Measurements from ENCODE around the gene SLC26A8. TPM values are rescaled to one million over a fixed set of nuclear protein-coding genes. Genes with fewer than 3 reads are reported as not detected.
"Not testable (repeated sequence)": the region's sequence is repeated elsewhere in the genome, so short reads cannot be mapped to it uniquely, and the experiment has no call there.

SLC26A8 gene
- total RNA-seq, 1 donor from 2014 or later: 0.29 TPM

DNA sequence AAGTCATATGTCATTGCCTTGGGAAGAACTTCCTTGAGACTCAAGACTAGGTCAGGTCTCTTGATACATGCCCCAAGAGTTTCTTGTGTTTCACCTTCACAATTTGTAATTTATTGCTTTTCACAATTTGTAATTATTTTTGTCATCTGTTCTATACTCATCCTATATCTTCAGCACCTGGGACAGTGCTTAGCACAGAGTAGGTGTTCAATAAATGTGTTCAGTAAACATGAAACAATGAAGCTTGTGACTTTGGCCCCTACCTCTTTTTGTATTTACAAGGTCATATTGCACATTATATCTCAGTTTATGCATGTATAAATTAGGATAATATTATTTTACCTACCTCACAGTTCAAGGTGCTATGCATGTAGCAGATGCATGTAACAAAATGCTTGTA is 82.1 kb downstream of the SLC26A8 start:
- peaks cover 10% of the 10 kb centered on the region for H3K36me3 Mint-ChIP-seq (ENCODE audit: unreplicated experiment)
- TF ChIP-seq, protein P1, sequence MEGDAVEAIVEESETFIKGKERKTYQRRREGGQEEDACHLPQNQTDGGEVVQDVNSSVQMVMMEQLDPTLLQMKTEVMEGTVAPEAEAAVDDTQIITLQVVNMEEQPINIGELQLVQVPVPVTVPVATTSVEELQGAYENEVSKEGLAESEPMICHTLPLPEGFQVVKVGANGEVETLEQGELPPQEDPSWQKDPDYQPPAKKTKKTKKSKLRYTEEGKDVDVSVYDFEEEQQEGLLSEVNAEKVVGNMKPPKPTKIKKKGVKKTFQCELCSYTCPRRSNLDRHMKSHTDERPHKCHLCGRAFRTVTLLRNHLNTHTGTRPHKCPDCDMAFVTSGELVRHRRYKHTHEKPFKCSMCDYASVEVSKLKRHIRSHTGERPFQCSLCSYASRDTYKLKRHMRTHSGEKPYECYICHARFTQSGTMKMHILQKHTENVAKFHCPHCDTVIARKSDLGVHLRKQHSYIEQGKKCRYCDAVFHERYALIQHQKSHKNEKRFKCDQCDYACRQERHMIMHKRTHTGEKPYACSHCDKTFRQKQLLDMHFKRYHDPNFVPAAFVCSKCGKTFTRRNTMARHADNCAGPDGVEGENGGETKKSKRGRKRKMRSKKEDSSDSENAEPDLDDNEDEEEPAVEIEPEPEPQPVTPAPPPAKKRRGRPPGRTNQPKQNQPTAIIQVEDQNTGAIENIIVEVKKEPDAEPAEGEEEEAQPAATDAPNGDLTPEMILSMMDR (IDR thresholded peaks at IDR 0.05; ENCODE audit: partially characterized antibody, unreplicated experiment): no peak
- H3K27me3 Mint-ChIP-seq (ENCODE audit: unreplicated experiment): peaks cover 2% of the 10 kb centered on the region
- peaks cover 3% of the 10 kb centered on the region for H3K9me3 Mint-ChIP-seq (ENCODE audit: unreplicated experiment)
- H3K27ac Mint-ChIP-seq (ENCODE audit: unreplicated experiment): no peak overlapping the region
- H3K4me1 Mint-ChIP-seq (ENCODE audit: low read depth, unreplicated experiment): no peaks in the 10 kb centered on the region
- DNase-seq: no peak
- no peak overlapping the region for H3K4me3 Mint-ChIP-seq (ENCODE audit: unreplicated experiment)

DNA sequence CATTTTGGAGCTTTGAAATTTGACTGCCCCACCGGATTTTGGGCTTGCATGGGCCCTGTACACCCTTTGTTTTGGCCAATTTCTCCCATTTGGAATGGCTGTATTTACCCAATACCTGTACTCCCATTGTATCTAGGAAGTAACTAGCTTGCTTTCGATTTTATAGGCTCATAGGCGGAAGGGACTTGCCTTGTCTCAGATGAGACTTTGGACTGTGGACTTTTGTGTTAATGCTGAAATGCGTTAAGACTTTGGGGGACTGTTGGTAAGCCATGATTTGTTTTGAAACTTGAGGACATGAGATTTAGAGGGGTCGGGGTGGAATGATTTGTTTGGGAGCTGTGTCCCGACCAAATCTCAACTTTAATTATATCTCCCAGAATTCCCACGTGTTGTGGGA is 83.3 kb downstream of the SLC26A8 start:
- H3K27me3 Mint-ChIP-seq (ENCODE audit: unreplicated experiment); H3K4me3 Mint-ChIP-seq (ENCODE audit: unreplicated experiment); H3K4me1 Mint-ChIP-seq (ENCODE audit: low read depth, unreplicated experiment); DNase-seq; H3K9me3 Mint-ChIP-seq (ENCODE audit: unreplicated experiment); H3K27ac Mint-ChIP-seq (ENCODE audit: unreplicated experiment): not testable (repeated sequence)
- peaks cover 10% of the 10 kb centered on the region for H3K36me3 Mint-ChIP-seq (ENCODE audit: unreplicated experiment)

DNA sequence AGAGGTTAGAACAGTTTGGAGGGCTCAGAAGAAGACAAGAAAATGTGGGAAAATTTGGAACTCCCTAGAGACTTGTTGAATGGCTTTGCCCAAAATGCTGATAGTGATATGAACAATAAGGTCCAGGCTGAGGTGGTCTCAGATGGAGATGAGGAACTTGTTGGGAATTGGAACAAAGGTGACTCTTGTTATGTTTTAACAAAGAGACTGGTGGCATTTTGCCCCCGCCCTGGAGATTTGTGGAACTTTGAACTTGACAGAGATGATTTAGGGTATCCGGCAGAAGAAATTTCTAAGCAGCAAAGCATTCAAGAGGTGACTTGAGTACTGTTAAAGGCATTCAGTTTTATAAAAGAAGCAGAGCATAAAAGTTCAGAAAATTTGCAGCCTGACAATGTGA is 84.4 kb downstream of the SLC26A8 start:
- not testable (repeated sequence) for DNase-seq; H3K4me1 Mint-ChIP-seq (ENCODE audit: low read depth, unreplicated experiment); H3K27ac Mint-ChIP-seq (ENCODE audit: unreplicated experiment); H3K27me3 Mint-ChIP-seq (ENCODE audit: unreplicated experiment); H3K9me3 Mint-ChIP-seq (ENCODE audit: unreplicated experiment); H3K4me3 Mint-ChIP-seq (ENCODE audit: unreplicated experiment)
- H3K36me3 Mint-ChIP-seq (ENCODE audit: unreplicated experiment): peaks cover 10% of the 10 kb centered on the region

DNA sequence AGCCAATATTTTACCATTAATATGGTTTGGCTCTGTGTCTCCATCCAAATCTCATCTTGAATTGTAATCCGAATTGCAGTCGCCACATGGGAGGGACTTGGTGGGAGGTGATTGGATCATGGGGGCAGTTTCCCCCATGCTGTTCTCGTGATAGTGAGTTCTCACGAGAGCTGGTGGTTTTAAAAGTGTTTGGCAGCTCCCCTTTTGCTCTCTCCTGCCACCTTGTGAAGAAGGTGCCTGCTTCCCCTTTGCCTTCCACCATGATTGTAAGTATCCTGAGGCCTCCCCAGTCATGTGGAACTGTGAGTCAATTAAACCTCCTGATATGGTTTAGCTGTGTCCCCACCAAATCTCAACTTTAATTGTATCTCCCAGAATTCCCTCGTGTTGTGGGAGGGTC is 85.2 kb downstream of the SLC26A8 start:
- H3K9me3 Mint-ChIP-seq (ENCODE audit: unreplicated experiment); DNase-seq; H3K27ac Mint-ChIP-seq (ENCODE audit: unreplicated experiment); H3K4me3 Mint-ChIP-seq (ENCODE audit: unreplicated experiment); H3K27me3 Mint-ChIP-seq (ENCODE audit: unreplicated experiment); H3K4me1 Mint-ChIP-seq (ENCODE audit: low read depth, unreplicated experiment): not testable (repeated sequence)
- H3K36me3 Mint-ChIP-seq (ENCODE audit: unreplicated experiment): peaks cover 10% of the 10 kb centered on the region

DNA sequence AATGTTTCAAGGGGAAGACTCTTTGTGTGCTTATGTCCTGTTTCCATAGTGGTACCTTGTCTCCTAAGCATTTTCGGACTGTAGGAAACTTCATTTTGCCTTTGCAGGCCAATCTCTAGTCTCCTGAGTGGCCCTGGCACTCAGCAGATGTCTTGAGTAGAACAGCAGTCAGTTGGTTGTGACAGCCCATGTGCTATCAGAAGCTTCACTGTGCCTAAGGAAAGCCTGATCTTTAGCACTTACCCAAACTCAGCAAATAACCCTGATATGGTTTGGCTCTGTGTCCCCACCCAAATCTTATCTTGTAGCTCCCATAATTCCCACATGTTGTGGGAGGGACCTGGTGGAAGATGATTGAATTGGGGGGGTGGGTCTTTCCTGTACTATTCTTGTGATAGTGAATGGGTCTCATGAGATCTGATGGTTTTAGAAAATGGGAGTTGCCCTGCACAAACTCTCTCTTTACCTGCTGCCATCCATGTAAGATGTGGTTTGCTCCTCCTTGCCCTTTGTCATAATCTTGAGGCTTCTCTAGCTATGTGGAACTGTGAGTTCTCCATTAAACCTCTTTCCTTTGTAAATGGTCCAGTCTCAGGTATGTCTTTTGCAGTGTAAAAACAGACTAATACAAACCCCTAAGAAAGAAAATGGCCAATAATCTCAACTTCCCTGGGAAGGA is 87.6 kb downstream of the SLC26A8 start:
- TF ChIP-seq, protein P1 (IDR thresholded peaks at IDR 0.05; ENCODE audit: partially characterized antibody, unreplicated experiment): no peak
- H3K27ac Mint-ChIP-seq (ENCODE audit: unreplicated experiment): no peak overlapping the region
- peaks cover 10% of the 10 kb centered on the region for H3K36me3 Mint-ChIP-seq (ENCODE audit: unreplicated experiment)
- no peaks in the 10 kb centered on the region for H3K4me1 Mint-ChIP-seq (ENCODE audit: low read depth, unreplicated experiment)
- no peak for DNase-seq
- no peak overlapping the region for H3K4me3 Mint-ChIP-seq (ENCODE audit: unreplicated experiment)
- peaks cover 2% of the 10 kb centered on the region for H3K27me3 Mint-ChIP-seq (ENCODE audit: unreplicated experiment)
- H3K9me3 Mint-ChIP-seq (ENCODE audit: unreplicated experiment): peaks cover 7% of the 10 kb centered on the region

DNA sequence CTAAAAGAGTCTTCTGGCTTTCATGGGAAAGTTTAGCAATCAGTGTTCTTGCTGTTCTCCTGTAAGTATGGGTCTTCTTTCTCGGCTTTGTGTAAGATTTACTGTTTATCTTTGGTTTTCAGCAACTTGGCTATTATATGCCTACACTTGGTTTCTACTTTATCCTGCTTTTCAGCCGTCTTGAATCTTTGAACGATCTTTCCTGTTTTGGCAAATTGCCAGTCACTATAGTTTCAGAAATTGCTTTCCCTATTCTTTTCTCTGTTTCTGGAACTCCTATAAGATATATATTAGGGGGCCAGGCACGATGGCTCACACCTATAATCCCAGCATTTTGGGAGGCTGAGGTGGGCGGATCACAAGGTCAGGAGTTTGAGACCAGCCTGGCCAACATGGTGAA is 89.0 kb downstream of the SLC26A8 start:
- no peak for DNase-seq
- H3K36me3 Mint-ChIP-seq (ENCODE audit: unreplicated experiment): peaks cover 10% of the 10 kb centered on the region
- no peak overlapping the region for H3K4me3 Mint-ChIP-seq (ENCODE audit: unreplicated experiment)
- peaks cover 2% of the 10 kb centered on the region for H3K4me1 Mint-ChIP-seq (ENCODE audit: low read depth, unreplicated experiment)
- H3K27me3 Mint-ChIP-seq (ENCODE audit: unreplicated experiment): peaks cover 3% of the 10 kb centered on the region
- no peak overlapping the region for H3K27ac Mint-ChIP-seq (ENCODE audit: unreplicated experiment)
- TF ChIP-seq, protein P1 (IDR thresholded peaks at IDR 0.05; ENCODE audit: partially characterized antibody, unreplicated experiment): no peak
- H3K9me3 Mint-ChIP-seq (ENCODE audit: unreplicated experiment): peaks cover 10% of the 10 kb centered on the region

All from glutamatergic neuron (in vitro differentiated cells).